Lower leg skin (tissue), 4 donors: Measurements from ENCODE around the gene SERBP1. TPM values are rescaled to one million over a fixed set of nuclear protein-coding genes. Genes with fewer than 3 reads are reported as not detected.

Experiments
- DNase-seq, 2 donors: peaks; one replicate each; pipeline ENCODE4 v3.0.0-alpha.2; 2019; ENCODE audit warnings: low spot score in 2 of 2
- H3K4me3 ChIP-seq: fragments of 200-600 bp; sonication (generic); 2 replicates; pipeline ENCODE4 v1.5.1; 2017; ENCODE audit warnings: mild to moderate bottlenecking, low read depth; ENCODE audit not compliant: poor library complexity, severe bottlenecking
- POLR2A ChIP-seq, 2 donors: fragments of 450-650 bp; IDR thresholded peaks; one replicate each; pipeline ENCODE4 v1.6.1; 2016 to 2017; ENCODE audit warnings: antibody characterized with exemption in 2 of 2, mild to moderate bottlenecking in 1 of 2, moderate library complexity in 1 of 2
- WGBS, 2 donors: methylation state at CpG; one replicate each; pipeline ENCODE4 v1.1.5; 2018; 5-methylcytosine and 5-hydroxymethylcytosine counted together
- intact Hi-C: fragments of 100-400 bp; cut with DNase I; formaldehyde crosslinking; loops from one replicate; pipeline ENCODE4 v1.15.0; 2023; ENCODE audit warnings: low total_unique reads
- total RNA-seq, 4 donors: library from RNA; depleted of rRNA; stranded (reverse); fragments of >200 nt; gene quantifications; one replicate each; pipeline ENCODE4 v1.1.0, GENCODE V29; 2016
- TF ChIP-seq, protein P1 (sequence below), 3 donors: fragments of 450-650 bp; IDR thresholded peaks; one replicate each; pipeline ENCODE4 v1.5.1; 2016; ENCODE audit warnings: antibody characterized with exemption in 3 of 3, mild to moderate bottlenecking in 3 of 3, moderate library complexity in 2 of 3

The SERBP1 gene
- total RNA-seq, 4 donors from 2014 or later, result 232 to 292 (median 273) TPM

- 57% methylated on average over 3 of the region's 3 CpGs for WGBS, 2 donors
- no peak for DNase-seq
- no peak for TF ChIP-seq POLR2A (IDR thresholded peaks at IDR 0.05)
- TF ChIP-seq, protein P1, sequence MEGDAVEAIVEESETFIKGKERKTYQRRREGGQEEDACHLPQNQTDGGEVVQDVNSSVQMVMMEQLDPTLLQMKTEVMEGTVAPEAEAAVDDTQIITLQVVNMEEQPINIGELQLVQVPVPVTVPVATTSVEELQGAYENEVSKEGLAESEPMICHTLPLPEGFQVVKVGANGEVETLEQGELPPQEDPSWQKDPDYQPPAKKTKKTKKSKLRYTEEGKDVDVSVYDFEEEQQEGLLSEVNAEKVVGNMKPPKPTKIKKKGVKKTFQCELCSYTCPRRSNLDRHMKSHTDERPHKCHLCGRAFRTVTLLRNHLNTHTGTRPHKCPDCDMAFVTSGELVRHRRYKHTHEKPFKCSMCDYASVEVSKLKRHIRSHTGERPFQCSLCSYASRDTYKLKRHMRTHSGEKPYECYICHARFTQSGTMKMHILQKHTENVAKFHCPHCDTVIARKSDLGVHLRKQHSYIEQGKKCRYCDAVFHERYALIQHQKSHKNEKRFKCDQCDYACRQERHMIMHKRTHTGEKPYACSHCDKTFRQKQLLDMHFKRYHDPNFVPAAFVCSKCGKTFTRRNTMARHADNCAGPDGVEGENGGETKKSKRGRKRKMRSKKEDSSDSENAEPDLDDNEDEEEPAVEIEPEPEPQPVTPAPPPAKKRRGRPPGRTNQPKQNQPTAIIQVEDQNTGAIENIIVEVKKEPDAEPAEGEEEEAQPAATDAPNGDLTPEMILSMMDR (IDR thresholded peaks at IDR 0.05), result no peak
- H3K4me3 ChIP-seq, result no peak overlapping the region
- intact Hi-C loops, result no loop called here
Observed at GRCh38 chr1:67469431-67469830, 39.2 kb upstream of the SERBP1 start.

DNA sequence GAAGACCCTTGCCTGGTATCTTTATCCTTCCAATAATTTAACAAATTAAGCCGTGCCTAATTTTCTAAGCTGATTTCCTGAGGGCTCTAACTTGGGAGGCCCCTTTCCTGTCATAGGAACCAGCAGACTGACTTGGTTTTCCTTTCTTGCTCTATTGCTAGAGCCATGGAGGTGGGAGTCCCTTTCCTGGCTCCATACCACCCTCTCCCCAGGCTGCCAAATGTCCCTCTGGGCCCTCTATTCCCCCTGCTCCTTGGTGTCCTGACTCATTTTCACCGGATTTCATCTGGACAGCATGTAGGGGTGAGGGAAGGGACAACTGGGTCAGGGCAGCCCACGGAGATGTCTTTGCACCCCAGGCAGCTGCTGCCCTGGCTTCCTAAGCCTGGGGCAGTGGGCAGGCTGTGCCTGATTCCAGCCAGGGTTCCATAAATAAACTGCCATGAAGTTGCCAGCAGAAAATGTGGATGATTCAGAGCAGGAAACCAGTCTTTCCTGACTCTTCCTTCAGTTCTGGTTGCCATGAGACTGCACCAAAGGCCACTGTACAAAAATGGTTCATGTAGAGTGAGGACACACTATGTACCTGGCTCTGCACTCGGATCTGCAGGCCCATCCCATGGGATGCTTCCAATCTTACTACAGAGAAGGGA is 38.0 kb upstream of the SERBP1 start:
- intact Hi-C loops, result no loop called here
- DNase-seq, result peak in 1 of 2 donors; percentile 28
- TF ChIP-seq, protein P1 (IDR thresholded peaks at IDR 0.05), result no peak
- no peak for TF ChIP-seq POLR2A (IDR thresholded peaks at IDR 0.05)
- 30 to 31% methylated on average over 4 of the region's 4 CpGs for WGBS, 2 donors
- H3K4me3 ChIP-seq, result no peak overlapping the region

DNA sequence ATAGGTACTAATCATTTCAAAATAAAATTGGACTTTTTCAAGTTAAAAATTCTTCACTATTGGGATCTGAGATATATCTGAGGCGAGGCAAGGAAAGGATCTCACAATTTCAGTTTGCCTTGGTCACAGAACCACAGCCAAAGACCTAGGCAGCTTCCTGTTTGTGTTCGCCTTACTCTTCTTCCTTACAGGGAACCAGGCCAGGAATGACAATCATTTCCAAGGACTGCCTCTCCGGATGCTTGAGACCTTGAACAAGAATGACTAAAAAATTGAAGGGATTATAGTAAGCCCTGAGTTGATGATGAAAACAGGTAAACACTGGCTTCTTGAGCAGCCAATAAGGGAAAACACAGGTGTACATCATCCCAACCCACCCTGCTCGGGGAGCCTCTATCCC is 35.2 kb upstream of the SERBP1 start:
- TF ChIP-seq, protein P1 (IDR thresholded peaks at IDR 0.05), result no peak
- no peak for TF ChIP-seq POLR2A (IDR thresholded peaks at IDR 0.05)
- intact Hi-C loops, result no loop called here
- 47 to 53% methylated on average over 4 of the region's 4 CpGs for WGBS, 2 donors
- DNase-seq, result no peak
- H3K4me3 ChIP-seq, result no peak overlapping the region

DNA sequence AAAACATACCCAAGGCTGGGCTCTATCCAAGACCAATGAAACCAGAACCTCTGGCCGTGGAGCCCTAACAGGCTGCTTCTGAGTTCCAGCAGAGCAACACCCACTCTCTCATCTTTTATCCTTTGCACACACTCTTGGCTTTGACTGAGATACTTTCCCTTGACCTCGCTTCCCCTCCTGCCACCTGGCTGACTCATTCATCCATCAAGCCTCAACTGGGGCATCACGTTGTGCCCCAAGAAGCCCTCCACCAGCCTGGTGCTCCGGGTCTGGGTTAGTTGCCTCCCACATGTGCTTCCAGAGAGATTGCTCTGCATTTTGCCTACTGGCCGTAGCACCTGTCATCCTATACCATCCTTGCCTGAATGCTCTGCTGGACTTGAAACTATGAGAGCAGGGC is 34.5 kb upstream of the SERBP1 start:
- DNase-seq, result no peak
- no peak for TF ChIP-seq POLR2A (IDR thresholded peaks at IDR 0.05)
- 59 to 65% methylated on average over 5 of the region's 5 CpGs for WGBS, 2 donors
- intact Hi-C loops, result no loop called here
- H3K4me3 ChIP-seq, result no peak overlapping the region

DNA sequence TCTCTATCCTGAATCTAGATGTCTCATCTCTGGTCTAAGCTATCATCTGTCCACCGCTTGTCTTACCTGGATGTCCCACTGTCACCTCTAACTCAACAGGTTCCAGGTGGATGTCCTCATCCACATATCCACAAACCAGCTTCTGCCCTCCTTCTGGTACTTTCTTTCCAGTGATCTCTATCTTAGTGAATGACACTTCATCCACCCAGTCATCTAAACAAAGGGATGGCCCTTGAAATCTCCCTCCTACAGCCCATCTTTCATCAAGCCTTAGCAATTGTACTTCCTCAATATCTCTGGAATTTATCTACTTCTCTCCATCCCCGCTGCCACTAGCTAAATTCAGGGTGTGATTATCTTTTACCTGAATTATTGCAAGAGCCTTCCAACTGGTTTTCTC is 33.9 kb upstream of the SERBP1 start:
- intact Hi-C loops, result no loop called here
- 62 to 67% methylated on average over 2 of the region's 2 CpGs for WGBS, 2 donors
- TF ChIP-seq POLR2A (IDR thresholded peaks at IDR 0.05), result no peak
- TF ChIP-seq, protein P1 (IDR thresholded peaks at IDR 0.05), result no peak
- no peak overlapping the region for H3K4me3 ChIP-seq
- DNase-seq, result no peak

DNA sequence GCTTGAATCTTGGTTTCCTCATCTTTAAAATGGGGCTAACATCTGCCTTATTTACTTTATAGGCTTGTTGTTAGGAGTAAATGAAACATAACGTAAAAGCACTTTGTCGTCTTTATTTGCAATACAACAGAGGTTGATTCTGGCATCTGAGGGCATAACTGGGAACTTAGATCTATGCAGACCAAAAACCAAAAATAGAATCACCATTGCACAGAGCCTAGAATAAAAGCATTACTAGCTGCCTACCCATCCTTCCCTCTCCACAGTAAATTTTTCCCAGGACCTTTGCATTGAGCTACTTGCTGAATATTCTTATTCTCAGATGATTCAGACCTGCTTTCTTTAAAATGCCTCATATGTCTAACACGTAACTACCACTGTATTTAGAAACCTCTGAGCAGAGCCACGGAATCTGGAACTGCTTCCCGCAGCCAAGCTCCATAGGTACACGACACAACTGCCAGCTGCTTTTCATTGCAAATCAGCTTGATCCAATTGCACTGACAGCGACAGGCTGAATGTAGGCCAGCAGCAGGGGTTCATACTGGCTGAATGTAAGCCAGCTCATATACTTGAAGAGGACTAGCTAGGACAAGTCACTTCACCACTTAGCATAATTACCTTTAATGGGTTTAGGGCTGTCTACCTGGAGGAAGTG is 33.2 kb upstream of the SERBP1 start:
- H3K4me3 ChIP-seq, result no peak overlapping the region
- intact Hi-C loops, result no loop called here
- WGBS, 2 donors, result 49 to 58% methylated on average over 7 of the region's 7 CpGs
- no peak for TF ChIP-seq POLR2A (IDR thresholded peaks at IDR 0.05)
- DNase-seq, result peak in 1 of 2 donors; percentile 38
